NCI-H146 treated with DMSO at 0.1 percent for 48 hours (cell line): Measurements from ENCODE around the gene MRGPRG.
A peak's percentile ranks its signal among the peaks of the same experiment; 100 is the strongest.

Source experiments
- DNase-seq: peaks from one replicate; lab custom pipeline; 2025; ENCODE audit not compliant: unreplicated experiment; lab: John Stamatoyannopoulos, UW

MRGPRG gene

DNA sequence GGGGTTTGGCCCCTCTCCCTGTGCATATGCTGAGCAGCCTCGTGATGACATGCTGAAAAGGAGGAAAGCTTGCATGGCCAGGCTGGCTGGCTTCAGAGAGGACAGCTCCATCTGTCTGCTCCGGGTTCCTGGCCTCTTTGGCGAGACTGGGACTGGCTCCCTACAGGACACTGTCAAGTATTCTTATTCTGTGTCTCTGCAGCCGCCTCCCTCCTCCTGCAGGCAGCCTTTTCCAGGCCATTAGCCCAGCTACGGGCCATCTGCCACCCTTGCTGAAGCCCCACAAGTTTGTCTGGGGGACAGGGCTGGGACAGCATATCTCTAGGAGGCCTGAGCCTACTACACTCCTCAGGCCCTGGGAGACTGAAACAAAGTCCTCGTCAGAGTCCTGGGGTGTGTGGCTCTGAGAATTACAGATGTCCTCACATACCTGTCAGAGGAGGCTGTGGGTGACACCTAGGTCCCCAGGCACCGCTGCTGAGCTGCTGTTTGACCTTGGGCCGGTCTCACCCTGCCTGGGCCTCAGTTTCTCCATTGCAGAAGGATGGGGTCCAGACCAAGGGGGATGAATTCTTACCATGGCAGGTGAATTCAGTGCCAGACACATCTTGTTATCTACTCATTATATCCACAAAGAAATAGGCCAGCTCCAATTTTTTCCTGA, 11.0 kb downstream of the MRGPRG start:
- DNase-seq: no peak

DNA sequence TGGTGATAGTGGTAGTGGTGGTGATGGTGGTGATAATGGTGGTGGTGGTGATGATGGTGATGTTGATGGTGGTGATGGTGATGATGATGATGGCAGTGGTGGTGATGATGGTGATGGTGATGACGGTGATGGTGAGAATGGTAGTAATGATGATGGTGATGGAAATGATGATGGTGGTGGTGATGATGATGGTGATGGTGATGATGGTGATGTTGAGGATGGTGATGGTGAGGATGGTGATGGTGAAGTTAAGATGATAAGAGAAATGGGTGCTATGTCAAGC, 11.8 kb downstream of the MRGPRG start:
- DNase-seq: no peak

DNA sequence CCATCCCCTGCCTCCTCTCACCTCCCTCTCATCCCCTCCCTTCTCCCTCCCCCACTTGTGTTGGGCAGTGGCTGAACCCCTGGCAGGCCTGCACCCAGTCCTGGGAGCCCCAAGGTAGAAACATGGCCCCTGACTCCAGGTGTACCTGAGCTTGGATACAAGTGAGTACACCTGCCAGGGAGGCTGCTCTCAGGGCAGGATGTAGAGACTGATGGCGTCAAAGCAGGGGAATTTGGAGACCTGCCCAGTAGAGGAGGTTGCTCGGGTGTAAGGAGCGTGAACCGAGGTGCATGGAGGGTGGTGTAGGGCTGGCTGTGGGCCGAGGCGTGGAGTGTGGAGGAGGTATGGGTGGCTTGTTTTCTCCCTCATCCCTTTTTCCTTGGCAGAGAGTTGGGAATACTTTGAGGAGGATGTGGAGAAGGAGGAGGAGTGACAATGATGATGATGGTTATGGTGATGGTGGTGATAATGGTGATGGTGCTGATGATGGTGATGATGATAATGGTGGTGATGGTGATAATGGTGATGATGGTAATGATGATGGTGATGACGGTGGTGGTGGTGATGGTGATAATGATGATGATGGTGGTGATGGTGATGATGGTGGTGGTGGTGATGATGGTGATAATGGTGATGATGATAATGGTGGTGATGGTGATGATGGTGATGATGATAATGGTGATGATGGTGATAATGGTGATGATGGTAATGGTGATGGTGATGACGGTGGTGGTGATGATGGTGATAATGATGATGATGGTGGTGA, 12.3 kb downstream of the MRGPRG start:
- no peak for DNase-seq

DNA sequence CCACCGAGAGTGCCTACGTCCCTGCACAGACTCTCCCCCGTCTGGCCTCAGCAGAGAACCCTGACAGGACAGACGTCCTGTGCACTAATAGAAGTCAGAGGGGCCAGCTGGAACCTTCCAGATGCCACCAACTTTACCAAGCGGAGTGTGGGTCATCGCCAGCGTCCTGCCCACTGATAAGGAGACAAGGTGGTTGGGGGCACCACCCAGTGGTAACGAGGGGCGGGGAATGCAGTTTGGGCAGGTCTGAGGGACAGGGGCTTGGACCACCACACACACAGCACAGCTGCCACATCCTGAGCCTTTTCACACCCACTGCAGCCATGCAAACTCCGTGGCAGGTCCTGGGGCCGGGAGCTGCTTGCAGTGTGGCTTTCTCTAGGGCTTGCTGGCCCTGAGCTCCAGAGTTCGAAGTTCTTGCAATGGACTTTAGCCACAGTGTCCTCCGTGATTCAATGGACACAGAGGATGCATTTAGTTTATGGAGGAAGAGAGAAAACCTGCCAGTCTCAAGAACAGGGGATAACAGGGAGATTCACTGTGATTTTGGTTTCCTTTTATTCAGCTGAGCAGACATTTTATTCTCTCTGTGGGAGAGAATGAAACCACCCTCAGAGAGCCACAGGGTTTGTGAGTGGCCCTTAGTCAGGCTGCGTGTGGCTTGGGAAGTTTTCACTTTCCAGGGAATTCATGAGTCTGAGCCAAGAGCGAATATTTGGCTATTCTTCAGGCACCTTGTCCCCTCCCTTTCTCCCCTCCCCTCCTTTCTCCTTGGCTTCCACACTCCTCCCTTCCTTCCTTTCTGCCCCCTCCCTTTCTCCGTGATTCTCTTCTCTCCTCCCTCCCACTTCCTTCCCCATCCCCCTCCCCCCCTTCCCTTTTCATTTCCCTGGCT, 13.1 kb downstream of the MRGPRG start:
- DNase-seq: no peak

DNA sequence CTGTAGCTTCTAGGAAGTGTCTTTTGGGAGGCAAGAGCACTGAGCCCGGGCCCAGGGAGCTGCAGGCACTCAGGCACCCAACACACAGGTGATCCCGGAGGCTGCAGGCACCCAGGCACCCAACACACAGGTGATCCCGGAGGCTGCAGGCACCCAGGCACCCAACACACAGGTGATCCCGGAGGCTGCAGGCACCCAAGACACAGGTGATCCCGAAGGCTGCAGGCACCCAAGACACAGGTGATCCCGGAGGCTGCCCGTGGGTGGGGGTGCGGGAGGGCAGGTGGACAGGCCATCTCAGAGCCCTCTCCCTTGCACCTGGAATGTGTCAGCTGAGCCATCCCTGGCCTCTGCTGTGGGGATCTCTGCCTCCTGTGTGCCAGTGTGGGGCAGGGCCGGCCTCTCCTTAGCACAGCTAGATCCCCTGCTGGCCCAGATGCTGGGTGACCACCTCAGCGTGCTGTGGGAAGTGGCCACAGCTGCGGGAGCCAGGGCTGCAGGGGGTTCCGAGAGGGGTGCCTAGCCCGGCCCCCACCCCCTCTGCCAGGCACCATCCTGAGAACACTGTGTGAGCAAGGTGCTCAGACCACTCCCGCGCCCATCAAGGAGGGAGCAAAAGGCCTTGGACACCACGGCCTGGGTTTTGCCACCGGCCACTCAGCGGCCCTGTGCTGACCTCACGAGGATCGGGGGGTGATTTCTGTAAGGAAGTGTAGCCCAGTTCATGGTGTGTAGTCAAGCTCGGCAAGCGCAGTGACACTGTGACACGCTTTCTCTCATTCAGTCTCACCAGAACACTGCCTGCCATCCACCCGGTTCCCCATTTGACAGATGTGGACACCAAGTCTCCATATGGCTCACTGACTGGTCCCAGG, 14.2 kb downstream of the MRGPRG start:
- DNase-seq: no peak

DNA sequence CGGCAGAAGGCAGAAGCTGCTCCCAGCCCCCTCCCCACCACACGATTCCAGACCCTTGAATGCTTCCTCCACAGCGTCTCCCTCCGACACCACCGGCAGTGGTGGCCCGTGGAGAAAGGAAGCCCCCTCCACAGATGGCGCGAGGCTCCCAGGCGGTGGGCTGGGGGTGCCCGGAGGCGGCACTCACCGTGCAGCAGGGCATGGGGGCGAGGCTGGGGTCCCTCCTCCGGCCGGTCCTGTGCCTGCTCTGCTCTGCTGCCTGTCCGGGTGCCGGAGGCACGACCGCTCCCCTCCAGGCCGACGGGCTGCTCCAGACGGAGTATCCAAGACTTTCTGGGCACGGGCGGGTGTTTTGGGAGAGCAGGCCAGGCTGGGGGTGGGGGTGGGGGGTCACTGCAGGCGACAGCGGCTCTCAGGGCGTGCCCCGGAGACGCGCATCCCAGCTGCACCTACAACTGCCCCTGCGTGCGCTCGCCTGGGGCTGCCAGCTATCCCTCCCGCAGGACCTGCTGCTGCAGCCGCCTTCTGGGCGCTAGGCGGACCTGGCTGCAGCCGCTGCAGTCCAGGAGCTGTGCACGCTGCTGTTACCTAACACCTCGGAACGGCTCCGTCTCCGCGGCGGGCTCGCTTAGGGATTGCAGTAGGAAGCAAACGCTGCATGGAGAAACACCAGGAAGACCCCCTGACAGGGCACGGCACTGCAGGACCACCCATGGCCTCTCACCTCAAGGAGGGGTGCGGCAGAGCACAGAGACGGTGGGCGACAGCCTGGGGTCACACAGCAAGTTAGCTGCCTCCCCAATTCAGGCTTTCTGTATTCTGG, 15.2 kb downstream of the MRGPRG start:
- DNase-seq: peak; percentile 11

DNA sequence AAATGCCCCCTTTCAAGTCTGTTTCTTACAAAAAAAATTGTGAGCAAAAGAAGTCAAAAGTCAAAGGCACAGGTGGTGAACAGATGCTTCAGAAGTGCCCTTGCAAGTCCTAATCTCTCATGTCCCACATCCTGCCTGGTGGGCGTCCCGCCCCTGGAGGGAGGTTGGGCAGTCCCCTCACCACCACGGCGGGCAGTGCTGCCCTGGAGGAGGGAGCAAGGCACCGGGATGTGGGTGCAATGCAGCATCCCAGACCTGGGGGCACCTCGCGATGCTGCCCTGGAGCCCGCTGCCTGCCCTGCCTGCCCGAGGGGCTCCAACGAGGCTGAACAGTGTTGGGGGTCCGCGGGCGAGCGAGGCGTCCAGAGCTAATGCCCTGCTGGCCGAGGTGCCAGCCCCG, 15.9 kb downstream of the MRGPRG start:
- no peak for DNase-seq

DNA sequence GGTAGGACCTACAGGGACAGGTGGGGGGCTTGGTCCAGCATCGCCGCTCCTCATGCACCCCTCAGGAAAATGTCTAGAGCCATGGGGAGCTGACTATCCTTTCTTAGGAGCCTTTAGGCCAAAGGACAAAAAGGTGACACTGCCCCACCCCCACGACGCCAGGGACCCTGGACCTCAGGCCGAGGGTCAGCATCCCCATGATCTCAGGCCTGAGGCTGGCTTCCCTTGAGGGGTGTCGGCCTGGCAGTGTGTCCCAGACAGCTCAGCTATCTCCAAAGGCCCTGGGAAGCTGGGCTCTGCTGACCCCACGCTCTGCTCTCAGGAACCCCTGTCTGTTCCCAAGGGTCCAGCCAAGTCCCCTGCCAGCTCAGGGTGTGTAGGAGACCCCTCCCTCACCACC, 16.3 kb downstream of the MRGPRG start:
- DNase-seq: no peak

DNA sequence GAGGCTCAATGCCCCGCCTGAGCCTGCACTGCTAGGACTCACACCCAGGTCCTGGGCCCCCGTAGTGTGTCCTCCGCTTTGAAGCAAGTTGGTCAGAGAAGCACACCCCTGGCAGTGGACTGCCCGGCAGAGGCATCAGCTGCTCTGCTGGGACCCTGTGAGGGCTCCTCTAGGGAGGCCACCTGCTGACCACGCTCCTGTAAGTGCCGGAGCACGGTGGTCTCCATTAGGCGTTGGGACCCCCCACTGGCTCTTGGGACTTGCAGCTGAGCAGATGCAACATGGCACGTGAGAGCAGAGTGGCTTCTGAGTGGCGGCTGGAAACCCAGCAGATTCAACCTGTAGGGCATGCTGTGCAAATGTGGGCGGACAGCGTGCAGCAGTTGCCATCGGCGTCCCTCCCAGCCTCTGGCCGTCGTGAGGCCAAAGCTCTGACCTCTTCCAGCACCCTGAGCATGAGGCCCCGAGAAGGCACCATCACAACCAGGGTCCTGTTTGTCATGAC, 16.9 kb downstream of the MRGPRG start:
- no peak for DNase-seq

DNA sequence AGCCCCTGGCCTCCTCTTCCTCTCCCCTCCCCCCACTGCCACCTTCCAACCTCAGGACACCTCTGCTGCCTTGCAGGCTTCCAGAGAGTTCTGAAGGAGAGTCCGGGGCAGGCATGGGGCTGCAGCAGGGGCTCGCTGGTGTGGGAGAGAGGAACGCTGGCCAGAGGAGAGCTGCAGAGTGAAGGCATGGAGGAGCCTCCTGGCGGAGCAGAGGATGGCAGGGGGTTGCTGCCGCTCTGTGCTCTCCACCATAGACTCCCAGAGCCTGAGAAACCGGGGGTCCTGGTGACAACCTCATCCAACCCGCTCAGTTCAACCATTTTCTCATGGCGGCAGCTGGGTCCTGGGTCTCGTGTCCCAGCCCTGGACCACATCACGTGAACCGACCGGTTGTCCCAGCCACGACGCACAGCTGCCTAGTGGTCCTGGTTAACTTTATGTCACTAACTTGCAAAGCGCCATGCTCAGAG, 17.5 kb downstream of the MRGPRG start:
- no peak for DNase-seq

DNA sequence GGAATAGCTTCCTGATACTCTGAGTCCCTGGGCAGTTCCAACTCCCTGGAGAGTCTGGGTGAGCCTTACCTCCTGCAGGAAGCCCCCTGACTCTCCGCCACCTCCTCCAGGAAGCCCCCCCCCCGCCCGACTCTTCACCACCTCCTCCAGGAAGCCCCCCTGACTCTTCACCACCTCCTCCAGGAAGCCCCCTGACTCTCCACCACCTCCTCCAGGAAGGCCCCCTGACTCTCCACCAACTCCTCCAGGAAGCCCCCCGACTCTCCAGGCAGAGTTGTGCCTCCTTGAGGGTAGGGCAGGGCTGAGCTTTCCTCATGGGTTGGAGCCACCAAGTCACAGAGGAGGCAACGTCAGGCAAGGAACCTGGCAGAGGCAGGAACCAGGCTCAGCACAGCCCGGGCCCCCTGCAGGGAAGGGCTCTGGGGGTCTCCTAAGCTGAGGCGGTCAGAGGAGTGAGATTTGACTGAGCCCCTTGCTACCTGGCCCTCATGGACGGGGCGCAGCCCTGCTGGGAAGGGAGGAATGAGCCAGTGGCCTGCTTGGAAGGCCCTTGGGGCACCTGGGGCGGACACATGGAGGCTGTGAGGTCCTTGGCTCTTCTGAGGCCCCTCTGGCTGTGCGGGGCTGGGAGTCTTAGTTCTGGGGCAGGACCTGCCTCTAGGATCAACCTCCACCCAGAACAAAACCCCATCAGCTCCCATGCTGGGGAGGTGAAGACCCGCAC, 18.1 kb downstream of the MRGPRG start:
- DNase-seq: no peak

DNA sequence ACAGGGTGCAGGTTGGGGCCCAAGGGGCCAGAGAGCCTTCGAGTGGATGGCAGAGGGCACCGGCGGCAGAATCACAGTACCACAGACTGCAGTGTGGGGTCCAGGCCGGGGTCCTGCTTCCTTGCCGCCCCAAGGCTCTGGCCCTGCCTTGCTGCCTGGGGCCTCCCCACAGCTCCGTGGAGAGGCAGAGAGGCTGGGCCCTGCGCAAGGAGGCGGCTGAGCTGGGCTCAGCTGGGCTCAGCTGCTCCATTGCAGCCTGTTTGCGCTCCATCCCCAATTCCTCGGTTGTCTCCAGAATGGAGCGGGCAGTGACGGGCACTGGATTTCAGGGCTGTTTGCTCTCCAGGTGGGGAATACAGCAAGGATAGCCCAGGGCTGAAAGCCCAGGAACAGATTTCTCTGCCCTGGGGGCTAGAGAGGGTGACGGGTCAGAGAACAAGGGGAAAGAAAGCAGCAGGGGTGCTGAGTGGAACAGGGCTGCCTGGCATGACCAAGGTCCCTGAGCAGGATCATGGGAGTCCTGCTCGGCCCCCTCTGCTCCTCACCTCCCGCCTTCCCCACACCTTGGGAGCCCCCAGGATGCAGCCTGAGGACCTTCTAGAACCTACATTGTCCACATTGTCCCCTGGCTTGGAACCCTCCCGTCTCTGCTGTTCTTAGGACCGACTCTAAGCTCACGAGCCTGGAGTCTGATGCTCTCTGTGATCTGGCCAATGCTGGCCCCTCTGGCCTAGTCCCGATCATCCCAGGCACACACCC, 18.9 kb downstream of the MRGPRG start:
- no peak for DNase-seq

DNA sequence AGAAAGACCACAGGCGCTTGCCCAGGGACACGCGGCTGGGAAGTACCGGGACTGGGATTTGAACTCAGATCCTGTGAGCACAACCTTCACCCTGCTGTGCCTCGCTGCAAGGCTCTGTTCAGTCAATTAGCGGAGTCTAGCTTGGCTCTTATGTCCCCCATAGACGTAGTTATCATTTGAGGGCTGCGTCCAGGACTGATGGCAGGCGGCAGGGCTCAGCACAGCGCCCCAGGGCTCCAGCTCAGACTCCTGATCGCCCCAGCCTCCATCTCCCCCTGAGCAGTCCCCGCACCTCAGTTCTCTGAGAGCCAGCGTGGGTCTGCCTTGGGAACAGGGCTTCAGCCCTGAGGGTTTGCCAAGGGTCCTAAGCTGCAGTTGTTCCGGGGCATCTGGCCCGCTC, 19.8 kb downstream of the MRGPRG start:
- DNase-seq: no peak

DNA sequence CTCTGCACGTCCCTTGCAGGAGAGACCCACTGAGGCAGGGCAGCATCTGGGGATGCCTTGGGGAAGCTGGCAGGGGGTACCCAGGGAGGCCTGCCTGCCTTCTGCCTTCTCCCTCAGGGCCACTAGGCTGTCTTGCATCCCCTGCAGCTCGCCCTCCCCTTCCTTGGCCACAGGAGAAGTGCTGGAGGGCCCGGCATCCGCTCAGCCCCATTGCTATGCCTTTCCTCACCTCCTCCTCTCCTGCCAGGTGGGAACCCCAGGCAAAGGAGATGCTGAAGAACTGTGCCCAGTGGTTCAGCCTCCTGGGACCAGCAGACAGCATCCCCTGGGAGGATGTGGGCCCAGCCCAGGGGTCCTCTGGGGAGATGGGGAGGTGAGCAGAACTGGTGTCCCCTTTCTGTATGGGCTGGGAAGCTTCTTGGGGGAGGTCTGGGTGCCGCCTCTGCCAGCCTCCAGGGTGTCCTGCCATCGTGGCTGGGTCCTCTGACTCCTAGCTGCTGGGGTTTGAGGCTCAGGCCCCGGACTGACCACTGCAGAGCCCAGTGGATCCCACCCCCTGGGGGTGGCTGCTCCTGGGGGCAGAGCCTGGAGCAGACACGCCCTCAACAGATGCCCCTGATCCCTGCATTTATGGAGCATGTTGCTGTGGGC, 20.6 kb downstream of the MRGPRG start:
- DNase-seq: no peak

DNA sequence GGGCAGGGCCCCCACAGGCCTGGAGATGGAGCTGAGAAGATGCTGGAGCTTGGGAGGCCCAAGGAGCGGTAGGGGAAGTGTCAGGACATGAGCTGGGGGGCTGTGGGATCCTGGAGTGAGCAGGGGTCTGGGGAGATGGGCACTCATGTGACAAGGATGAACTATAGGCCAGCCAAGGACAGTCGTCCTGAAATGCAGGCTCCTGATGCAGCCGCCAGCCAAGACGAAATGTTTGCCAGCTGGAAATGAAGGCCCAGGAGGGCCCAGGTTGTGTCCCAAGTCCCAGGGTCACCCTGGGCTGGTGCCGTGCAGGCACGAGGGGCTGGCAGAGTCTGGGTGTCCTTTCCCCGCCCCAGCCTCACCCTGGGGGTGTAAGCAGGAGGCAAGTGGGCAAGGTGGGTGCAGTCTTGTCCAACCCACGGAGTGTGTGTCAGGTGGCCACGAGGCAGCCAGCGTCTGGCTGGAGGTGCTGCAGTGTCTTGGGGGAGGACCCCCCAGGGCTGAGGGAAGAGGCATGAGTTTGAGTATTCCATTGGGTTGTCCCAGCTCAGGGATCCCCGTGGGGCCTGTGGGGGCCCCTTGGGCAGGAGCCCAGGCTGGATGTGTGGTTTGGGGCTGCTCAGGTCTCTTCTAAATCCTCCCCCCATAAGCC, 21.4 kb downstream of the MRGPRG start:
- DNase-seq: no peak

DNA sequence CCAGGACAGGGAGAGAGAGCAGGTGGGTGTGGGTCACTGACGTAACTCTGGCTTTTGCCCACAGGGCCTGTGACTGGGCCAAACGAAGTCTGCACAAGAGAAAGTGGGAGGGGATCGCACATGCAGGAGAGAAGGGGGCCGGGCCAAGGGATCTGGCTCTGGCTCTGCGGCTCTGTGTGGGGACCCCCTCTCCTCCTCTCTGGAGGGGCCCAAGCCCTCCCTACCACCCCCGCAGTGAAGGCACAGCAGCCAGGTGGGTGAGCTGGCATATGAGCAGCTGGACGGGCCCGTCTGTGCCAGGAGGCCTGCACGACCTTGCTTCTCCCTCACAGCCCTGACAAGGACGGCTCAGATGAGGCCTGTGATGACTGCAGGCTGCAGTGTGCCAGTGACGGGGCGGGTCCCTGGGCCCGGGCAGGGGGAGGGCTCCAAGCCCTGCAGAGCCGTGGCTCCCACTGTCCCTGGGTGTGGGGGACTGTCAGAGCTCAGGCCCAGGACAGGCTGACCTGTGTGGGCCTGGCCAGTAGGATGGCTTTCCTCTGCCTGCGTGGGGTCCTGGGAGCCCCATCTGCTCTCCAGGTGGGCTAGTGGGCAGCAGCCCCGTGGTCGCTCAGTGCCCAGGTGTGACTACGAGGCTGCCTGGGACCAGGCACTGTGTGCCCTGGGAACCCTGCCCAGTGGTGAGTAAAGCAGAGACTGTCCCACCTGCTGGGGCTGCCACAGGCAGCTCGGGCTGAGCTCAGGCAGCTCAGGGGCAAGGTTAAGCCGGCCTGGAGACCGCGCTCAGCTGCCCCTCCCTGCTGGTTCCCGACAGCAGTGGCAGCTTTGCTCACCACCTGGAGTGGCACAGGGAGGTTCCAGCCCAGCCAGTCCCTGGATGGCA, 22.2 kb downstream of the MRGPRG start:
- no peak for DNase-seq
